PC-3 (cell line): ENCODE results near the gene CDH4. TPM values are rescaled to one million over a fixed set of nuclear protein-coding genes. Genes with fewer than 3 reads are reported as not detected.

ENCODE experiments used
- ATAC-seq: fragments of 200-7000 bp; cut with Tn5 transposase; 2 replicates; pipeline ENCODE4 v1.9.1; 2020; ENCODE audit warnings: mild to moderate bottlenecking, moderate library complexity
- BruUV-seq: library from RNA; stranded (reverse); fragments of 400-500 nt; replicated peaks from 2 replicates; lab custom pipeline; 2021; lab: Mats Ljungman, UMichigan
- CTCF ChIA-PET: fragments of 300-600 bp; sonication (Branson Sonifier 250); formaldehyde crosslinking; loops from one replicate; lab custom pipeline; 2022; ENCODE audit warnings: antibody characterized with exemption; lab: Charles Lee
- POLR2A ChIA-PET: fragments of 300-600 bp; sonication (Branson Sonifier 250); formaldehyde crosslinking; loops from one replicate; lab custom pipeline; 2022; ENCODE audit warnings: antibody characterized with exemption; ENCODE audit not compliant: unreplicated experiment; lab: Charles Lee
- DNase-seq: peaks from one replicate; pipeline ENCODE4 v3.0.0-alpha.2; 2015
- H2AFZ ChIP-seq: fragments of 300-600 bp; sonication (generic); 2 replicates; pipeline ENCODE4 v1.6.0; 2016; ENCODE audit warnings: antibody characterized with exemption, low read length
- H3F3A ChIP-seq: fragments of 300-600 bp; sonication (generic); one replicate; pipeline ENCODE4 v1.6.0; 2017; ENCODE audit warnings: antibody characterized with exemption, low read length, control low read depth, mild to moderate bottlenecking; ENCODE audit not compliant: unreplicated experiment
- H3K27ac ChIP-seq: fragments of 300-600 bp; sonication (generic); 2 replicates; pipeline ENCODE4 v1.5.1; 2016; ENCODE audit warnings: mild to moderate bottlenecking, low read length
- H3K27me3 ChIP-seq: fragments of 300-600 bp; sonication (generic); 2 replicates; pipeline ENCODE4 v1.6.1; 2016; ENCODE audit warnings: low read length, mixed read lengths
- H3K36me3 ChIP-seq: fragments of 300-600 bp; sonication (generic); 2 replicates; pipeline ENCODE4 v1.6.1; 2016; ENCODE audit warnings: low read depth, mixed run types, low read length, mixed read lengths
- H3K4me1 ChIP-seq: fragments of 300-600 bp; sonication (generic); 2 replicates; pipeline ENCODE4 v1.5.1; 2016; ENCODE audit warnings: low read length; ENCODE audit not compliant: insufficient read depth
- H3K4me2 ChIP-seq: fragments of 300-600 bp; sonication (generic); 2 replicates; pipeline ENCODE4 v1.6.0; 2016; ENCODE audit warnings: low read length
- H3K4me3 ChIP-seq: fragments of 300-600 bp; sonication (generic); 2 replicates; pipeline ENCODE4 v1.5.1; 2016; ENCODE audit warnings: mild to moderate bottlenecking, low read length, mixed read lengths
- H3K79me2 ChIP-seq: fragments of 300-600 bp; sonication (generic); 2 replicates; pipeline ENCODE4 v1.6.1; 2017; ENCODE audit warnings: low read length, mixed read lengths
- H3K9ac ChIP-seq: fragments of 300-600 bp; sonication (generic); 2 replicates; pipeline ENCODE4 v1.6.0; 2016; ENCODE audit warnings: mild to moderate bottlenecking, low read length
- H3K9me2 ChIP-seq: fragments of 300-600 bp; sonication (generic); replicated peaks from 2 replicates; pipeline ENCODE4 v1.6.1; 2016; ENCODE audit warnings: mixed run types, low read length, mixed read lengths
- H3K9me3 ChIP-seq: fragments of 300-600 bp; sonication (generic); 2 replicates; pipeline ENCODE4 v1.6.1; 2016; ENCODE audit warnings: low read length, mixed read lengths
- H4K20me1 ChIP-seq: fragments of 300-600 bp; sonication (generic); 2 replicates; pipeline ENCODE4 v1.6.1; 2016; ENCODE audit warnings: low read length, mixed read lengths
- CTCF ChIP-seq: fragments of 300-600 bp; sonication (generic); conservative IDR thresholded peaks from 2 replicates; pipeline ENCODE4 v1.5.1; 2017; ENCODE audit warnings: antibody characterized with exemption, low read depth, mild to moderate bottlenecking, low read length
- EZH2 ChIP-seq: fragments of 300-600 bp; sonication (generic); IDR thresholded peaks from one replicate; pipeline ENCODE4 v1.6.1; 2017; ENCODE audit warnings: antibody characterized with exemption, mild to moderate bottlenecking, low read length; ENCODE audit not compliant: unreplicated experiment
- EZH2phosphoT487 ChIP-seq: fragments of 300-600 bp; sonication (generic); IDR thresholded peaks from 2 replicates; pipeline ENCODE4 v1.6.1; 2018; ENCODE audit warnings: mild to moderate bottlenecking, antibody characterized with exemption, low read length, borderline replicate concordance
- intact Hi-C: fragments of 100-400 bp; cut with micrococcal nuclease; formaldehyde crosslinking; loops from 2 replicates; pipeline ENCODE4 v1.9.0; 2023
- total RNA-seq: library from RNA; depleted of rRNA; stranded (reverse); fragments of >200 nt; gene quantifications from 2 replicates; pipeline ENCODE4 v1.2.3, GENCODE V29; 2014

CDH4 gene
- total RNA-seq, 1 experiment from 2014 or later = not detected

GRCh38 chr20:61903575-61904340 is 651.7 kb downstream of the CDH4 start:
- H3K9ac ChIP-seq = no peak overlapping the region
- H3K4me2 ChIP-seq = no peak overlapping the region
- H3K79me2 ChIP-seq = no peaks in the 10 kb centered on the region
- ChIA-PET CTCF (no interaction called here), POLR2A (no interaction called here)
- H3K4me3 ChIP-seq = no peak overlapping the region
- H3K9me3 ChIP-seq = no peaks in the 10 kb centered on the region
- peaks cover 55% of the 10 kb centered on the region for H3K27me3 ChIP-seq
- H2AFZ ChIP-seq = no peak overlapping the region
- peaks cover 8% of the 10 kb centered on the region; the same call in 1 of the 2 replicates for H3K4me1 ChIP-seq
- no peaks in the 10 kb centered on the region for H4K20me1 ChIP-seq
- no peak overlapping the region for H3K27ac ChIP-seq
- TF ChIP-seq EZH2 (no peak), EZH2phosphoT487 (no peak), CTCF (no peak)
- DNase-seq = no peak
- ATAC-seq = no peak
- H3F3A ChIP-seq = no peaks in the 10 kb centered on the region
- intact Hi-C loops = no loop called here
- H3K36me3 ChIP-seq = no peaks in the 10 kb centered on the region
- H3K9me2 ChIP-seq = no peaks in the 10 kb centered on the region
- BruUV-seq = no TSS peak

- intact Hi-C loops = no loop called here
- no peaks in the 10 kb centered on the region for H4K20me1 ChIP-seq
- no peaks in the 10 kb centered on the region for H3K79me2 ChIP-seq
- H3K27ac ChIP-seq = no peak overlapping the region
- H3K4me3 ChIP-seq = no peak overlapping the region
- H2AFZ ChIP-seq = no peak overlapping the region
- no peak overlapping the region for H3K4me2 ChIP-seq
- TF ChIP-seq CTCF = no peak
- TF ChIP-seq EZH2phosphoT487 = no peak
- no peak for TF ChIP-seq EZH2
- DNase-seq = no peak
- no peaks in the 10 kb centered on the region for H3F3A ChIP-seq
- no peaks in the 10 kb centered on the region for H3K36me3 ChIP-seq
- BruUV-seq = no TSS peak
- no peaks in the 10 kb centered on the region for H3K9me3 ChIP-seq
- peaks cover 8% of the 10 kb centered on the region; the same call in 1 of the 2 replicates for H3K4me1 ChIP-seq
- CTCF ChIA-PET = no interaction called here
- ATAC-seq = no peak
- POLR2A ChIA-PET = no interaction called here
- H3K9ac ChIP-seq = no peak overlapping the region
- H3K27me3 ChIP-seq = peaks cover 61% of the 10 kb centered on the region
- H3K9me2 ChIP-seq = no peaks in the 10 kb centered on the region
Observed at GRCh38 chr20:61904456-61904855, 652.4 kb downstream of the CDH4 start.

- no peak overlapping the region for H3K9ac ChIP-seq
- intact Hi-C loops = no loop called here
- CTCF ChIA-PET = no interaction called here
Observed at GRCh38 chr20:61905781-61906523, 653.9 kb downstream of the CDH4 start.

More at GRCh38 chr20:61905781-61906523, 653.9 kb downstream of the CDH4 start:
- H3K27me3 ChIP-seq = peaks cover 61% of the 10 kb centered on the region
- H3K9me2 ChIP-seq = no peaks in the 10 kb centered on the region
- no peaks in the 10 kb centered on the region for H3K79me2 ChIP-seq
- TF ChIP-seq EZH2phosphoT487 (no peak), EZH2 (no peak), CTCF (no peak)
- H4K20me1 ChIP-seq = no peaks in the 10 kb centered on the region
- peaks cover 4% of the 10 kb centered on the region; the same call in 1 of the 2 replicates for H3K9me3 ChIP-seq
- H3K4me1 ChIP-seq = peaks cover 8% of the 10 kb centered on the region; the same call in 1 of the 2 replicates
- H3K4me3 ChIP-seq = no peak overlapping the region
- H2AFZ ChIP-seq = no peak overlapping the region
- H3K4me2 ChIP-seq = no peak overlapping the region
- ATAC-seq = no peak
- no peak overlapping the region for H3K27ac ChIP-seq
- POLR2A ChIA-PET = no interaction called here
- H3F3A ChIP-seq = no peaks in the 10 kb centered on the region
- no peak for DNase-seq
- no peaks in the 10 kb centered on the region for H3K36me3 ChIP-seq
- no TSS peak for BruUV-seq
